ENCODE results near the gene GTF2F2.

GRCh38 chr13:45310341-45311131 lies 190.2 kb downstream of the GTF2F2 start:
- no peak for TF ChIP-seq CTCF (conservative IDR thresholded peaks at IDR 0.05)
- no peak for TF ChIP-seq ZFX (IDR thresholded peaks at IDR 0.05)

Measured in C4-2B (cell line).